Activated naive CD8-positive, alpha-beta T cell treated with anti-CD3 and anti-CD28 coated beads, Interleukin-2, amount 50 U/mL, for 24 hours (primary cell): ENCODE measurements around the gene ODAD3.

ENCODE experiments used
- ATAC-seq: fragments of 150-1000 bp; cut with Tn5 transposase; one replicate; pipeline ENCODE4 v1.10.0; 2021
- DNase-seq: peaks from one replicate; pipeline ENCODE4 v3.0.0; 2021
- H3K27ac Mint-ChIP-seq: one replicate; pipeline ENCODE4 v1.8.0; 2021; ENCODE audit warnings: mild to moderate bottlenecking, mixed read lengths
- H3K27me3 Mint-ChIP-seq: one replicate; pipeline ENCODE4 v1.8.0; 2021; ENCODE audit warnings: mixed read lengths
- H3K36me3 Mint-ChIP-seq: one replicate; pipeline ENCODE4 v1.8.0; 2021; ENCODE audit warnings: low read depth, mixed read lengths
- H3K4me1 Mint-ChIP-seq: one replicate; pipeline ENCODE4 v1.8.0; 2021; ENCODE audit warnings: mixed read lengths
- H3K4me3 Mint-ChIP-seq: one replicate; pipeline ENCODE4 v1.8.0; 2021; ENCODE audit warnings: mild to moderate bottlenecking, moderate library complexity, mixed read lengths
- H3K9me3 Mint-ChIP-seq: one replicate; pipeline ENCODE4 v1.8.0; 2021; ENCODE audit warnings: mixed read lengths

Gene ODAD3

DNA sequence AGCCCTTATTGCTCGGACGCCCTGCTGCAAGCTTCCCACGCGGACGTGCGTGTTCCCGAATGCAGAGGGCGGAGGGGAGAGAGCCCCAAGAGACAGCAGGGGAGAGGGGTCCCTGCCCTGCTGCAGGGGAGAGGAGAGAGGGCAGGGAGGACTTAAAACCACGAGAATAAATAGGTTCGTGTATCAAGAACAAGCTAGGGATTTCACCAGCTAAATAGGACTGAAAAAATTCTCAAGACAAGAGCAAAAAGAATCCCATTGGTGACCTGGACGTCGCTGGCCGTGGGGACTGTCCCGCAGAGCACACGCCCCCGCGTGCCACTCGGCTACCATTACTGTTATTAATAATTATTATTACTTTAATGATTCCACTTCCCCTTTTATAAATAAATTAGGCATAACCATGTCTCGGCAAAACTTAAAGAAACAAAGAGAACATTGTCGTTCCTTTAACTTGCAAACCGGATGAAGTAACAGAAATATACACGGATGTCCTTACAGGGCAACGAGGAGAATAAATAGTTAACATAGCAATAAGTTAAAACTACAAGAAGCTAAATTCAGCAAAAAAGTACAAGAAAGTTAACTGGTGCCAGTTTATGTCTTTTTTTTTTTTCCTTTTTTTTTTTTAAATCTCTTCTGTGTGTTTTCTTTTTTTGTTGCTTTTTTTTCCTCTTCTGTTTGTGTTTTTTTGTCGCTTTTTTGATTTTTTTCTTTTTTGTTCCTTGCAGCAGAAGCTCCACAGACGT lies 17.1 kb upstream of the ODAD3 start:
- Mint-ChIP-seq H3K27me3 (peaks cover 3% of the 10 kb centered on the region), H3K4me3 (no peak overlapping the region), H3K27ac (no peak overlapping the region), H3K36me3 (no peaks in the 10 kb centered on the region), H3K9me3 (no peaks in the 10 kb centered on the region), H3K4me1 (no peaks in the 10 kb centered on the region)
- no peak for ATAC-seq
- no peak for DNase-seq

DNA sequence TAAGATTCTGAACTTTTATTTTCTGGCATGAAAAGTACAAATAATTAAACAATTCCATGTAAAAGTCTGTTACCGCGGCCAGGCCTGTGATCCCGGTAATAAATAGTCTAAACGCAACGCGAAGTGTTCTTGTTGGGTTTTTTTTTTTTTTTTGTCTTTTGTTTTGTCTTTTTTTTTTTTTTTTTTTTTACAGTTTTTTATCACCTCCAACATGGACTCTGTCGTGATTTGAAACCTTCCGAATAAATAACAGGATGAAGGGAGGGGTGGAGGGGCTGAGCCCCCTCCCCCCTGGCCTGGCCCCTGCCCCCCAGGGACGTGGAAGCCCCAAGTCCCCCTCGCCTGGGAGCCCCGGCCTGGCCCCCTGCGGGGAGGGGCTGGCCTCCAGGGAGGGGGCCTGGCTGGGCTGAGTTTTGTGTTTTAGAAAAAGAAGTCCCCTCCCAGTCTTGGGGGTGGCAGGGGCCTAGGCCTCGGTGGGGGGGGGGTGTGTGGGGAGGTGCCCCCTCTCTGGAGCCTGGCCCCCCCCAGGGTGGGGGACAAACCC lies 16.5 kb upstream of the ODAD3 start:
- Mint-ChIP-seq H3K27ac (no peak overlapping the region), H3K9me3 (no peaks in the 10 kb centered on the region)
- DNase-seq, result no peak

DNA sequence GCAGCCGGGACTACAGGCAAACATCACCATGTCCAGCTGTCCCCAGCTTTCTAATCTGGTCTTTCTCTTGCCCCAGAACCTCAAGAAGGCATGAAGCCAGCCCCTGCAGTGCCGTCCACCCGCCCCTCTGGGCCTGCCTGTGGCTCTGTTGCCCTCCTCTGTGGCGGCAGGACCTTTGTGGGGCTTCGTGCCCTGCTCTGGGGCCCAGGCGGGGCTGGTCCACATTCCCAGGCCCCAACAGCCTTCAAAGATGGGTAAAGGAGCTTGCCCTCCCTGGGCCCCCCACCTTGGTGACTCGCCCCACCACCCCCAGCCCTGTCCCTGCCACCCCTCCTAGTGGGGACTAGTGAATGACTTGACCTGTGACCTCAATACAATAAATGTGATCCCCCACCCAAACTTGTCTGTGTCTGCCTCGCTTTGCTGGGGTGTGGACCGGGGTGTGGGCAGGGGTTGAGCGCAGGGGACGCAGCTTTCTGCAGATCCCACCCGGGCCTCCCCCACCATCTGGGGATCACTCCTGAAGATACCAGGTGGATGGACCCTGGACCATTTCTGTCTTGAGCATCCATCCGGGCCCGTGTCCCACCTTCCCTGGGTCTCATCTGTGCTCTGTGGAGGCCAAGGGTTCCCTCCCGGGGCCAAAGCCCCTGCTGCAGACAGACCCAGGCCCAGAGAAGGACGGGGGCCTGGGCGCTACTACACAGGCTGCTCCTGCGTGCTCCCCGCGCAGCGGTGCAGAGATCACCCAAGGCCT lies 15.8 kb upstream of the ODAD3 start:
- Mint-ChIP-seq H3K36me3 (no peaks in the 10 kb centered on the region), H3K9me3 (no peaks in the 10 kb centered on the region), H3K27ac (no peak overlapping the region), H3K4me3 (no peak overlapping the region), H3K4me1 (no peaks in the 10 kb centered on the region), H3K27me3 (peaks cover 3% of the 10 kb centered on the region)
- DNase-seq (no peak), ATAC-seq (no peak)

More for the DNA sequence above, 16.5 kb upstream of the ODAD3 start:
- no peak for ATAC-seq
- peaks cover 3% of the 10 kb centered on the region for H3K27me3 Mint-ChIP-seq
- H3K4me1 Mint-ChIP-seq, result no peaks in the 10 kb centered on the region
- no peak overlapping the region for H3K4me3 Mint-ChIP-seq
- H3K36me3 Mint-ChIP-seq, result no peaks in the 10 kb centered on the region

DNA sequence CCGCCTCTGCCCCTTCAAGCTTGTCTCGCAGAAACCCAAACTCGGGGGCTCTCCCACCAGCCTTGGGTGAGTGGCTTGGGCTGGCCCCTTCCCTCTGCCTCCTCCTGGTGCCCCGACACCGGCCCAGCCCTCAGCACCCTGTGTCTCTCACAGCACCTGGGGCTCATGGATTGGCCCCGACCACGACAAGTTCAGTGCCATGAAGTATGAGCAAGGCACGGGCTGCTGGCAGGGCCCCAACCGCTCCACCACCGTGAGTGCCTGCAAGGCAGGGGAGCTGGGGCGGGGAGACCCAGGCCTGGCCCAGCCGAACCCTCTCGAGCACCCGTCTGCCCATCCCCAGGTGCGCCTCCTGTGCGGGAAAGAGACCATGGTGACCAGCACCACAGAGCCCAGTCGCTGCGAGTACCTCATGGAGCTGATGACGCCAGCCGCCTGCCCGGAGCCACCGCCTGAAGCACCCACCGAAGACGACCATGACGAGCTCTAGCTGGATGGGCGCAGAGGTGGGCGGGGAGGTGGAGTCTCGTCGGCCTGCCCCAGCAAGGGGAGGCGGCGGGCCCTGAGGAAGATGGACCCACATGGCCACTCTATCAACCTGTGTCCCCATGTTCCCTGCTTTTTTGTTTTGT lies 14.1 kb upstream of the ODAD3 start:
- no peak overlapping the region for H3K27ac Mint-ChIP-seq
- ATAC-seq, result no peak
- no peaks in the 10 kb centered on the region for H3K4me1 Mint-ChIP-seq
- H3K9me3 Mint-ChIP-seq, result no peaks in the 10 kb centered on the region
- H3K36me3 Mint-ChIP-seq, result peaks cover 1% of the 10 kb centered on the region
- peaks cover 3% of the 10 kb centered on the region for H3K27me3 Mint-ChIP-seq
- DNase-seq, result no peak
- H3K4me3 Mint-ChIP-seq, result no peak overlapping the region

DNA sequence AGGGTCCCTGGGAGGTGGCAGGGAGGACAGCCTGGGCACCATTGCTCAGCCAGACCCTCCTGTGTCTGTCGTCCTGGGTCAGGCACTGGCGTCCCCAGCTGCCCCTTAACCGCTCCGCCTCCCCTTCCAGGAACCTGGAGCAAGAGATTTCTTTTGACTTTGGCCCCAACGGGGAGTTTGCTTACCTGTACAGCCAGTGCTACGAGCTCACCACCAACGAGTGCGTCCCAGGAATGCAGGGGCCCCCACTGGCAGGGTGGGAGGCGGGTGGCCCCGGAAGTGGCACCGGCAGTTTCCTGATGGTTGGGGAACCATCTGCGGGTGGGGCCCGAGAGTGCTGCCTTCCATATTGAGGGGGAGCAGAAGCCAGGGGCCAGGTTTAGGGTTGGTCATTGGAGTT lies 13.5 kb upstream of the ODAD3 start:
- peaks cover 3% of the 10 kb centered on the region for H3K36me3 Mint-ChIP-seq
- ATAC-seq (no peak), DNase-seq (no peak)
- no peaks in the 10 kb centered on the region for H3K4me1 Mint-ChIP-seq
- peaks cover 2% of the 10 kb centered on the region for H3K27me3 Mint-ChIP-seq
- H3K4me3 Mint-ChIP-seq, result no peak overlapping the region
- H3K27ac Mint-ChIP-seq, result no peak overlapping the region
- H3K9me3 Mint-ChIP-seq, result no peaks in the 10 kb centered on the region

DNA sequence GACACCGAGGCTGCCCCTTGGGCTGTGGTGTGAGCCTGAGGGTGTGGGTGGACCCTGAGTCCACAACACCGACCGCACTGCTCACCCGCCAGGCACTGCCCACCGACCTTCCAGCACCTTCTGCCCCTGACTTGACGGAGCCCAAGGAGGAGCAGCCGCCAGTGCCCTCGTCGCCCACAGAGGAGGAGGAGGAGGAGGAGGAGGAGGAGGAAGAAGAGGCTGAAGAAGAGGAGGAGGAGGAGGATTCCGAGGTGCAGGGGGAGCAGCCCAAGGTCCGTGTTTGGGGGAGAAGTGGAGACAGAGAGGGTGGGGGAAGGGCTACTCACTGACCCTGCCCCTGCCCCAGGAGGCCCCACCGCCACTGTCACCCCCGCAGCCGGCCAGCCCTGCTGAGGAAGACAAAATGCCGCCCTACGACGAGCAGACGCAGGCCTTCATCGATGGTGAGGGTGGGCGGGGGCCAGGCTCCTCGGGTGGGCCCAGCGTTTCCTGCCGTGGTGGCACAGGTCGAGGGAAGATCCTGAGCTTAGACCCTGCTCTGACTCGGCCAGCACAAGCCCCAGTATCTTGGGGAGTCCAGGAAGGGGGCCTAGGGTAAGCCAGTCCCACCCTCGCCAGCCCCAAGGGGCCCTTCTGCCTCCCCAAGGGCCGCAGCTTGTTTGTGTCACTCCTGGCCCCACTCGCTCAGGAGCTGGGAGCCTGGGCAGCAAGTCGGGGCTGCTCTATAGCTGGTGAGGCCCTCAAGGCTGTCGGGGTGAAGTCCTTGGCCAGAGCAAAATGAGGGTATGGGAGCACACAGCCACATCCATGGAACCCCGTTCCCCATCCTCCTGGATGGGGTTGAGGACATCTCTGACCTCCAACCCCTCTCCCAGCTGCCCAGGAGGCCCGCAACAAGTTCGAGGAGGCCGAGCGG lies 12.7 kb upstream of the ODAD3 start:
- ATAC-seq, result no peak
- H3K4me1 Mint-ChIP-seq, result no peaks in the 10 kb centered on the region

DNA sequence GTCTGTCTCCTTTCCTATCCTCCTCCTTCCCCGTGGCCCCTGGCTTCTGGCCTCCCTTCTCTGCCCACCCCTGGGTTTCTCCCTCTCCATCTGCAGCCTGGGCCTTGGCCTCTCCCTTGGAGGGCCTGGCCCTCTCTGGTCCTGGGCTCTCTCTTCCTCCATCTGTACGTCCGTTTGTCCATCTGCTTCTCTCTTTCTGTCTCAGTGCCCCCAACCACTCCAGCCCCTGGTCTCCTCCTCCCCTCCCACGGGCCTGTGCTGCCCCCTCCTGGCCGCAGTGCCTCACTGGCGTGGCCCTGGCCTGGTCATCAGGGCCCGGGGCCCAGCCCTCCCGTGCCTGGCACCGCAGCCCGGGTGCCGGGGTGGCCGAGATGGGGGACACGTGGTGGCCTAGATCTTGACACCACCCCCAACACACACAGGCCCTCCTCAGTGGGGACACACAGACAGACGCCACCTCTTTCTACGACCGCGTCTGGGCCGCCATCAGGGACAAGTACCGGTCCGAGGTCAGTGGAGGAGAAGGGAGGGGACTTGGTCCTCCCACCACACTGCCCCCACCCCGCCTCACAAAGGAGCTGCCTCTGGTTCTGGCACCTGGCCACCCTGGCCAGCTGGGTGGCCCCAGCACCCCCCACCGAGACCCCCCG lies 11.9 kb upstream of the ODAD3 start:
- H3K9me3 Mint-ChIP-seq, result no peaks in the 10 kb centered on the region
- no peaks in the 10 kb centered on the region for H3K27me3 Mint-ChIP-seq
- ATAC-seq, result no peak
- H3K4me3 Mint-ChIP-seq, result no peak overlapping the region
- H3K36me3 Mint-ChIP-seq, result peaks cover 10% of the 10 kb centered on the region
- H3K27ac Mint-ChIP-seq, result no peak overlapping the region
- H3K4me1 Mint-ChIP-seq, result no peaks in the 10 kb centered on the region
- DNase-seq, result peak; percentile 60

More for the DNA sequence above, 12.7 kb upstream of the ODAD3 start:
- no peaks in the 10 kb centered on the region for H3K27me3 Mint-ChIP-seq
- H3K9me3 Mint-ChIP-seq, result no peaks in the 10 kb centered on the region
- DNase-seq, result no peak
- no peak overlapping the region for H3K4me3 Mint-ChIP-seq
- H3K36me3 Mint-ChIP-seq, result peaks cover 5% of the 10 kb centered on the region
- H3K27ac Mint-ChIP-seq, result no peak overlapping the region

DNA sequence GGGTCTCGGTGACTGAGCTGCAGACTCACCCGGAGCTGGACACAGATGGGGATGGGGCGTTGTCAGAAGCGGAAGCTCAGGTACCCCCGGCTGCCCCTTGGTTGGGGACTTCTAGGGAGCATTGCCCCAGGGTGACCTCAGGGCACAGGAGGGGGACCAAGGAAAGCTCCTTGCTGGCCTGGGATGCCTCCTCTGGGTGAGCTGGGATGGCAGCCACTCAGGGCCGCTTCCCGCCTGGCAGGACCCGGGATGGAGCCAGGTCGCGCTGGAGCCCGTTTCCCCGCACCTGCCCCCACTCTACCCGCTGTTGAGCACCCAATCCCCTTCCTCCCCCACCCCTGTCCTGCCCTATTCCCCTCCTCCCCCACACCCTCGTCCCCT lies 11.3 kb upstream of the ODAD3 start:
- Mint-ChIP-seq H3K4me1 (no peaks in the 10 kb centered on the region), H3K27ac (no peak overlapping the region), H3K9me3 (no peaks in the 10 kb centered on the region), H3K27me3 (no peaks in the 10 kb centered on the region), H3K36me3 (peaks cover 13% of the 10 kb centered on the region), H3K4me3 (no peak overlapping the region)
- DNase-seq (no peak), ATAC-seq (no peak)

DNA sequence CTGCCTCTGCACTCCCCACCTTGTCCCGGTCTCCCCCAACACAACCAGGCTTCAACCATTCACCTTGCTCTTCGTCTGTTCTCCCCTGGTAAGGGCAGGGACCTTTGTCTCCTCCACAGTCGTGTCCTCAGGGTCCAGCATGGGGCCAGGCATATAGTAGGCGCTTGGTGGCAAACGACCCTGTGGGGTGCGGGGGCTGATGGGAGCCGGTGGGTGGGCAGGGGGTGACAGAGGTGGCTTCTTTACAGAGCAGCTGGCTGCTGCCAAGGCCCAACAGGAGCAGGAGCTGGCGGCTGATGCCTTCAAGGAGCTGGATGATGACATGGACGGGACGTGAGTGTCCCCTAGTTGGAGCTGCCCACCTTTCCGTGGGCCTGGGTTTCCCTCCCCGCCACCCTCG lies 10.2 kb upstream of the ODAD3 start:
- peaks cover 3% of the 10 kb centered on the region for H3K4me1 Mint-ChIP-seq
- H3K4me3 Mint-ChIP-seq, result no peak overlapping the region
- peaks cover 23% of the 10 kb centered on the region for H3K36me3 Mint-ChIP-seq
- no peaks in the 10 kb centered on the region for H3K9me3 Mint-ChIP-seq
- no peak overlapping the region for H3K27ac Mint-ChIP-seq
- no peak for DNase-seq
- H3K27me3 Mint-ChIP-seq, result no peaks in the 10 kb centered on the region
- no peak for ATAC-seq

DNA sequence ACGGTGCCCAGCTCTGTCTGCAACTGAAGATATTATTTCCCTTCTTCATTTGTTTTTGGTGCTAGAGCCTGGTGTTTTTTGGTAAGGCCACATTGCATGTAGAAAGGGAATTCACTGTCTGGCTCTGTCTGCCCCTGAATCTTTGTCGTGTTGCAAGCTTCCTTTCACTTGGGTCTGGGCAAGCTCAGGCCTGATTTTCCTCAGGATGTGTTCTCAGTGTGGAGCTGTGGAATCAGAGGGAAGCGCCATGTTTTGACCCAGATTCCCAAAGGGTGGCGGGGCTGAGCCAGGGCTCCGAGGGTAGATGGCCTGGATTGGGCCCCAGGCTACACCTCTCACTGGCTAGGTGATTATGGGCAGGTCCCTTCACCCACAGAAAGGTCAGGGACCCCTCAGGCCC lies 9.1 kb upstream of the ODAD3 start:
- DNase-seq (no peak), ATAC-seq (no peak)
- Mint-ChIP-seq H3K9me3 (no peaks in the 10 kb centered on the region), H3K4me3 (no peak overlapping the region), H3K27me3 (no peaks in the 10 kb centered on the region), H3K4me1 (peaks cover 3% of the 10 kb centered on the region), H3K27ac (no peak overlapping the region), H3K36me3 (peaks cover 24% of the 10 kb centered on the region)

DNA sequence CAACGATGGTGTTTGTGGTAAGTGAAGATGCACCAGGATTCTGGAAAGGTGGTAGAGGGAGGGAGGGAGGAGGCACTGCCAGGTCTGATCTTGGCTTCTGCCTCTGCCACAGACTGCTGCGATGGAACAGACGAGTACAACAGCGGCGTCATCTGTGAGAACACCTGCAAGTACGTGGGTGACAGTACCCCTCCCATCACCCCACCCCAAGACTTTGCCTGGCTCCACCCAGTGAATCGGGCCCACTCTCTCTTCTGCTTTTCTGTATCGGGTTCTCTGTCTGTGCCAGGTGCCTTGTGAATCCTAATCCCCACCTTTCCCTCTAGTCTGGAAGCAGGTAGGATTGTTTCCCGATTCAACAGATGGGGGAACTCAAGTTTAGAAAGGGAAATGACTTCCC lies 3.0 kb upstream of the ODAD3 start:
- peaks cover 3% of the 10 kb centered on the region for H3K27me3 Mint-ChIP-seq
- peak overlapping the region; percentile 43 for H3K4me3 Mint-ChIP-seq
- DNase-seq (no peak), ATAC-seq (no peak)
- no peak overlapping the region for H3K27ac Mint-ChIP-seq
- H3K9me3 Mint-ChIP-seq, result no peaks in the 10 kb centered on the region
- H3K4me1 Mint-ChIP-seq, result peaks cover 32% of the 10 kb centered on the region
- H3K36me3 Mint-ChIP-seq, result peaks cover 39% of the 10 kb centered on the region

DNA sequence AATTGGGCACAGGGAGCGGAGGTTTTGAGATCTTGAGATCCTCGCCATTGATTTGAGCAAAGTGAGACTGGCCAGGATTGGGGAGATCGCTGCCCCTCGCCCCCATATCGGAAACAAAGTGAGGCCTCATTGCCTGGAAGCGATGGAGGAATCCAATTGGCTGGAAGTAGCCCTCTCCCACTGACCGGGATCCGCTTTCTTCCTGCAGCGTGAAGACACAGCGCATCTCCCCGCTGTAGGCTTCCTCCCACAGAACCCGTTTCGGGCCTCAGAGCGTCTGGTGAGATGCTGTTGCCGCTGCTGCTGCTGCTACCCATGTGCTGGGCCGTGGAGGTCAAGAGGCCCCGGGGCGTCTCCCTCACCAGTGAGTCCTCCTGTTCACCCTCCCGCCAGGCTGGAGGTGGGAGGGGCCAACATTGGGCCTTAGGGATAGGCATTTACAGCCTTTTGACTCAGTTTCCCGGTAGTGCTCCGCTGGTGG lies 952 bp upstream of the ODAD3 start:
- H3K27ac Mint-ChIP-seq, result peak overlapping the region; percentile 97
- ATAC-seq (no peak), DNase-seq (peak; percentile 29)
- H3K9me3 Mint-ChIP-seq, result no peaks in the 10 kb centered on the region
- H3K4me3 Mint-ChIP-seq, result peak overlapping the region; percentile 99
- H3K4me1 Mint-ChIP-seq, result peaks cover 31% of the 10 kb centered on the region
- peaks cover 3% of the 10 kb centered on the region for H3K27me3 Mint-ChIP-seq
- H3K36me3 Mint-ChIP-seq, result peaks cover 26% of the 10 kb centered on the region

DNA sequence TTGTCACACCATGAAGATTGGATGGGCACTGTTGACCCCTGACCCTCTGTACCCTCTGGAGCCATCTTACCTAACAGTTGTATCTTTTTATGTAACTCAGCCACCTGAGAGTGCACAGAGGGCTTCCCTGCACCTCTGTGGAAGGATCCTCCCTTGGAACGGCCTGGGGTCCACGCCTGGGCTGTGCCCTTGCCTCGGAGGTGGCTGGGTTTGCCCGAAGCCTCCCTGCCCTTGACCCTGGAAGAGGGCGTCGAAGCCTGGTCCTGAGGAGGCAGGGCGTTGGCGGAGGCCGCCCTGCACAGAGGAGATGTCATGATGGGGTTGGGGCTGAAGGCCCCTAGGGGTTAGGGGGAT lies 241 bp downstream of the ODAD3 start:
- H3K9me3 Mint-ChIP-seq, result no peaks in the 10 kb centered on the region
- ATAC-seq, result peak; percentile 14

More for the DNA sequence above, 241 bp downstream of the ODAD3 start:
- Mint-ChIP-seq H3K4me3 (peak overlapping the region; percentile 99), H3K27me3 (peaks cover 6% of the 10 kb centered on the region), H3K27ac (peak overlapping the region; percentile 97), H3K36me3 (peaks cover 19% of the 10 kb centered on the region), H3K4me1 (peaks cover 29% of the 10 kb centered on the region)
- no peak for DNase-seq
